AG10803 (cell line): ENCODE data around the gene UTF1.

Experiments used
- DNase-seq: peaks from one replicate; pipeline ENCODE4 v3.0.0; 2010; ENCODE audit warnings: low read depth
- H3K4me3 ChIP-seq: 2 replicates; pipeline ENCODE4 v1.5.1; 2011; ENCODE audit warnings: mild to moderate bottlenecking, low read length, control low read depth
- CTCF ChIP-seq: conservative IDR thresholded peaks from 2 replicates; pipeline ENCODE4 v1.5.1; 2011; ENCODE audit warnings: mild to moderate bottlenecking, low read length, control low read depth, inconsistent platforms

UTF1 gene

GRCh38 chr10:133280391-133281059 lies 50.5 kb downstream of the UTF1 start:
- no peak overlapping the region for H3K4me3 ChIP-seq
- no peak for DNase-seq
- no peak for TF ChIP-seq CTCF

- no peak for DNase-seq
- no peak for TF ChIP-seq CTCF
- no peak overlapping the region for H3K4me3 ChIP-seq
Observed at GRCh38 chr10:133281084-133281483, 51.1 kb downstream of the UTF1 start.
